HS-27A (cell line): ENCODE results near the gene ATF7IP2.

Experiments used
- DNase-seq: peaks from one replicate; pipeline ENCODE4 v3.0.0-alpha.2; 2012; ENCODE audit warnings: low read depth, missing footprints

The ATF7IP2 gene

DNA sequence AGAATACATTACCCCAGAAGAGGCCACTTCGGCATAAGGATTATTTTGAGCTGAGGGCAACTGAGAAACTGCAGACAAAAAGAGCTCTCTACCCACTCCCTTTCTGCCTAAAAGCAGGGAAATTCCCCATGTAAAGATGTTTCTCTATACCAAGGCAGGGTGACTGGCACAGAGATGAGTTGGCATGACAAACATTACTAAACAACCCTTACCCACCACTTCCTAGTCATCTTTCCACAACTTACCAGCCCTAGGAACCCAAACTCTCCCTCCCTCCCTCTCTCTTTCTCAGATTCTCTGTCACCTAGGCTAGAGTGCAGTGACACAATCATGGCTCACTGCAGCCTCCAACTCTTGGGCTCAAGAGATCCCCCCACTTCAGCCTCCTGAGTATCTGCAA is 126.0 kb downstream of the ATF7IP2 start:
- DNase-seq = no peak

DNA sequence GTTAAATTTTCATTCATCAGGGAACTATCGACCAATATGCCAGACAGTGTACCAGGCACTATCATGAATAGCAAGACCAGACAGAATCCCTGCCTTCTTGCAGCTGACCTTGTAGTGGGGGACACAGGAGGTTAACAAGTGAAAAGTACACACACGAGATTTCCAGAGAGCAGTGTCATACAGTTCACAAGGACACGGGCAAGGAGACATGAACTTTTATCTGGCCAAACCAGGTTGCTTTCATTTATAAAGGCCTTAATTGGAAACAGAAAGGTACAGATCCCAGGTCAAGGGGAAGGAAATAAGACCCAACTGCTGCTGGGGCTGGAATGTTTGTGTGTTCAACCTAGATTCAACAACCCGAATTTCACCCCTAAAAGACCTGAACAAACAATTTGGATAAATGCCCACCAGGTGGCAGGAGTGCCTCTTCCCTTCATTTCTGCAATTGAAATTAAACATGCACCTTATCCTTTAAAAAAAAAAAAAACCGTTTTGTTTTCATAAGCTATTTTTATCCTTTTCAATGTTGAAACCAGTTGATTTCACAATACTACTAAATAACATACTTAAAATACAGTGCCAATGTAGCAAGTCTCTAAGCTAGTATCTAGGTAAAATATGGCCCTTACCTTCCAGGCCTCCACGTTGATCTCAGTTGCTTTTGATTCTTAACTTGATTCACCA is 128.7 kb downstream of the ATF7IP2 start:
- DNase-seq = peak; percentile 5

DNA sequence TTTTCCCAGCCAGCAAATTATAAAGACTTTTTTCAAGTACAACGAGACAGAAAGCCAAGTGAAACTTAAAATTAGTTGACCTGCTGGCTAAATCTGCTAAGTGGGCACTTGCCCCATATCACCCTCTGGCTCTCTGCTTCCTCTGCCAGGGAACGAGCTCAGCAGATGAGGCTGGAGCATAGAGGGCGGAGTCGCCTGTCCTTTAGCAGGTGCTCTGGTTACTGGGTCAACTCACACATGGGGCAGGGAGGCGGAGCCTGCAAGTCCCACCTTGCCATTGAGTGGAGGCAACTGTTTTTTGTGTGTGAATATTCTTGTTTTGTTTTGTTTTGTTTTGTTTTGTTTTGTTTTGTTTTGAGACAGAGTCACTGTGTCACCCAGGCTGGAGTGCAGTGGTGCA is 132.0 kb downstream of the ATF7IP2 start:
- no peak for DNase-seq

DNA sequence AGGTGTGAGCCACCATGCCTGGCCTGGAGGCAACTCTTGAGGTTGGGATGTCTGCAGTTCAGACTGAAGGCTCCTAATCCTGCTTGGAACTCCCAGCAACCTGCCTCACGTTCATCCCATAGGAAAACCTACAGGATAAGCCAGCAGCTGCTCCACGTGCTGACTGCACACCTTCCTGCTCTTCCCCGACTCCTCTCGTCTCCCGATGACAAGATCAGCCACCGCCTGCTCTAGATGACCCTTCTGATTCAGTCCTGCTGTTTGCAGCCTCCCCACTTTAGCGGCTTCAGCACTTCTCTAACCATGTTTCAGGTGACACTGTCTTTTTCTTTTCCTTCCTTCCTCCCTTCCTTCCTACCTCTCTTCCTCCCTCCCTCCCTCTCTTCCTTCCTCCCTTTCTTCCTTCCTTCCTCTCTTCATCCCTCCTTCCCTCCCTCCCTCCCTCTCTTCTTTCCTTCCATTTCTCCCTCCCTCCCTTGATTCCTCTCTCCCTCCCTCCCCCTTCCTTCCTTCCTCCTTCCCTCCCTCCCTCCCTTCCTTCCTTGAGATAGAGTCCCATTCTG is 132.7 kb downstream of the ATF7IP2 start:
- no peak for DNase-seq

DNA sequence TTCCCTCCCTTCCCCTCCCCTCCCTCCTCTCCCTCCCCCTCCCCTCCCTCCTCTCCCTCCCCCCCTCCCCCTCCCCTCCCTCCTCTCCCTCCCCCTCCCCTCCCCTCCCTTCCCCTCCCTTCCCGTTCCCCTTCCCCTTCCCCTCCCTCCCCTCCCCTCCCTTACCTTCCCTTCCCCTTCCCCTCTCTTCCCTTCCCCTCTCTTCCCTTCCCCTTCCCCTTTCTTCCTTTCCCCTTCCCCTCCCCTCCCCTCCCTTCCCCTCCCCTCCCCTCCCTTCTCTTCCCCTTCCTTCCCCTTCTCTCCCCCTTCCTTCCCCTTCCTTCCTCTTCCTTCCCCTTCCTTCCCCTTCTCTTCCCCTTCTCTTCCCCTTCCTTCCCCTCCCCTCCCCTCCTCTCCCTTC is 133.4 kb downstream of the ATF7IP2 start:
- DNase-seq = no peak

DNA sequence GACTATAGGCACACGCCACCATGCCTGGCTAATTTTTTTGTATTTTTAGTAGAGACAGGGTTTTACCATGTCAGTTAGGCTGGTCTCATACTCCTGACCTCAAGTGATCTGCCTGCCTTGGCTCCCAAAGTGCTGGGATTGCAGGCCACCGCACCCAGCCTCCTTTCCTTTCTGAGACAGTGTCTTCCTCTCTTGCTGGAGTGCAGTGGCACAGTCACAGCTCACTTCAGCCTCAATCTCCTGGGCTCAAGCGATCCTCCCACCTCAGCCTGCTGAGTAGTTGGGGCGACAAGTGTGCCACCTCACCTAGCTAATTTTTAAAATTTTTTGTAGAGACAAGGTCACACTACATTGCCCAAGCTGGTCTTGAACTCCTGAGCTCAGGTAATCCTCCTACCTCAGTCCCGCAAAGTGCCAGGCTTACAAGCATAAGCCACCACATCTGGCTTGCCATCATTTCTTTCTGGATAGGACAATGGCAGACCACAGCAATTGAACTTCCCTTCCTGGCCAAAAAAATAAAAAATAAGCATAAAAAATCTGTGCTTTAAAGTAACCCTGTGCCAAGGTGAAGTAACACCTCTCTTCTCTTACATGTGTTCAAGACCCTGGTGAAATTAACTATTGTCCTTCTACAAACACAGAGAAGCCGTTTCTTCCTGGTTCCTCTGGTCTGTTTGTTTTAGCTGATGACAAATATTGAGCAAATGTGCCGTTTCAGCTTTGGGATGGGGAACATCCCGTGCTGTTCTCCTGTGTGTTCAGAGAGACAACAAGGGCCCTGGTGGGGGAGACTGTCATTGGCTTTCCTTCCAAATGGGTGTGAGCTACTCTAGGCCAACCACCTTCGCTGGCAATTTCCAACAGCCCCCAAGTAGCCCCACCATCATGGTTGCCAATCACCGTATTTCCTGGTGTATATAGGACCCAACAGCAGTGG is 134.3 kb downstream of the ATF7IP2 start:
- no peak for DNase-seq

DNA sequence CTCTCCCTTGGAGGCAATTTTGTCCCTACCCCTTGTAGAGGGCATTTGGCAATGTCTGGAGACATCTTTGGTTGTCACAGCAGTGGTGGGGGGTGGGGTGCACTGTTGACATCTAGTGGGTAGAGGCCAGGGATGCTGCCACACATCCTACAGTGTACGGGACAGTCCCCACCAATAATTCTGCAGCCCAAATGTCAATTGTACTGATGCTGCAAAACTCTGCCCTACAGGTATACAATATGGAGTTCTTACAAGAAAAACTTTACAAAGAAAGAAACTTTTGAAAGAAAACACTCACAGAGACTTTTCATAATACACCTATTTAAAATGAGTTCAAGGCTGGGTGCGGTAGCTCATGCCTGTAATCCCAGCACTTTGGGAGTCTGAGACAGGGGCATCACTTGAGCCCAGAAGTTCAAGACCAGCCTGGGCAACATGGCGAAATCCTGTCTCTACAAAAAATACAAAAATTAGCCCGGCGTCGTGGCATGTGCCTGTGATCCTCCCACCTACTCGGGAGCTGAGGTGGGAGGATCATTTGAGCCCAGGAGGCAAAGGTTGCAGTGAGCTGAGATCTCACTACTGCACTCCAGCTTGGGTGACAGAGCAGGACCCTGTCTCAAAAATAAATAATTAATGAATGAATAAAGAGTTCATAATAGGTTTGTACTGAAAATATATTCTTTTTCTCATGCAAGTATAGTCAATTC is 135.2 kb downstream of the ATF7IP2 start:
- no peak for DNase-seq

DNA sequence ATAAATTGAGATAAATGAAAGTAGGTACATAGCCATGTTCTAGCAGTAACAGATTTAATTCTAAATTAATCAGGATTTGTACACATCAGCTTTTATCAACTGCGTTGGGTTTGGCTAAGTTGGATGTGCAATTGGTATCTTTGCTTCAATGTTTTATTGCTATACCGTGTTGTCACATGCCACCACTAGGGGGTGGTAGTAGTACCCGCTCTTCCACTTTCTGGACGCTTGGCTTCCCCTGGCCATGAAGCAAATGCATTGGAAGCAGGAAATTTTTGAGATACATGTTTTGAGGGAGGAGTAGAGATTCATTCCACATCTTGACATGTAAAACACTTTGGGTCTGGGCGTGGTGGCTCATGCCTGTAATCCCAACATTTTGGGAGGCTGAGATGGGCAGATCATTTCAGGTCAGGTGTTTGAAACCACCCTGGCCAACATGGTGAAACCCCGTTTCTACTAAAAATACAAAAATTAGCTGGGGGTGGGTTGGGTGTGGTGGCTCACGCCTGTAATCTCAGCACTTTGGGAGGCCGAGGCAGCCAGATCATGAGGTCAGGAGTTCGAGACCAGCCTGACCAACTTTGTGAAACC is 135.9 kb downstream of the ATF7IP2 start:
- DNase-seq = peak; percentile 17

DNA sequence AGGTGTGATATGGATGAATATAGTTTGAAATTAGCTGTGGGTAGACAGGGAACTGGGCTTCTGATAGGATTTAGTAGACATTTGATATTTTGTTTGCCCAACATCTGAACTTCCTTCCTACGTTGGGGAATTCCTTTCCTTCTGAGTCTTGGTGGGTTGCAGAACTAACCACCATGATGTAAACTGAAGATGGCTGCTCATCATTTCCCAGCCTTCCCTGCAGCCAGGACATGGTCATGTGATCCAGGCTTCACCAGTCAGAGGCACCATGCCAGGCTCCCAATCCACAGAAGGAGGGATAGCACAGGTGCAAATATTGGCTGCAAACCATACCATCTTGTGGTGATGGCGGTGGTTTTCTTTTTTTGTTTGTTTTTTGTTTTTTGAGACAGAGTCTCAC is 137.1 kb downstream of the ATF7IP2 start:
- no peak for DNase-seq

DNA sequence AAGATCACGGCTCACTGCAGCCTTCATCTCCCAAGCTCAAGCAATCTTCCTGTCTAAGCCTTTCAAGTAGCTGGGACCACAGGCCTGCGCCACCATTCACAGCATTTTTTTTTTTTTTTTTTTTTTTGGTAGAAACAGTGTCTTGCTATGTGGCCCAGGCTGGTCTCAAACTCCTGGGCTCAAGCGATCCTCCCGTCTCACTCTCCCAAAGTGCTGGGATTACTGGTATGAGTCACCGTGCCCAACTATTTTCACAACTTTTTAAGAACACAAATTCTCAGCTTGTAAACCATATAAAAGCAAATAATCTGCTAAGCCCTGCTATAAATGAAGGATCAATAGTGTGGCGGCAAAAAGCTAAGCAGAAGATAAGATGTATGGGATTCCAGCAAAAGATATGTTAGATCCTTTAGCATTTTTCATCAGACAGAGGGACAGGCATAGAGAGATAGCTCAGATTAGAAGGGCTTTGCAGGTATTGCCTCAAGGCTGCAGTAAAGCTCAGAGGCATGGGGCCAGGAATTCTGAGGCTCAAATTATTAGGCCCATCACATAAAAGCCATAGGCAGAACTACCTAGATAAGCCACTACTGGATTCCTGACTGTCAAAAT is 139.5 kb downstream of the ATF7IP2 start:
- no peak for DNase-seq

DNA sequence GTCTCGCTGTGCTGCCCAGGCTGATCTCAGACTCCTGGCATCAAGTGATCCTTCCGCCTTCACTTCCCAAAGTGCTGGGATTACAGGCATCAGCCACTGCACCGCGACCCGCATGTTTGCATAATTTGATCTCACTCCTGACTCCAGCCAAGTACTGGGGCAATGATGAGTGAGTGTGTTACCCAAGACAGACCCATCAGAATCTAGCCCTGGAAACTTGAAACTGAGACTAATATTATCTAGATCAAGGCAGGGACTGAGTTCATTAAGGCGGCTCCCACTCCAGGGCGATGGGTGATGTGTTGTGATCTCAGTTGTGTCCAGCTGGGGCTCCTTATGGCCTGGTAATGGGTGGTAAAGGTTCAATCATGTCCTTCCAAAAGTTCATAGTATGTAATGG is 141.1 kb downstream of the ATF7IP2 start:
- DNase-seq = no peak

DNA sequence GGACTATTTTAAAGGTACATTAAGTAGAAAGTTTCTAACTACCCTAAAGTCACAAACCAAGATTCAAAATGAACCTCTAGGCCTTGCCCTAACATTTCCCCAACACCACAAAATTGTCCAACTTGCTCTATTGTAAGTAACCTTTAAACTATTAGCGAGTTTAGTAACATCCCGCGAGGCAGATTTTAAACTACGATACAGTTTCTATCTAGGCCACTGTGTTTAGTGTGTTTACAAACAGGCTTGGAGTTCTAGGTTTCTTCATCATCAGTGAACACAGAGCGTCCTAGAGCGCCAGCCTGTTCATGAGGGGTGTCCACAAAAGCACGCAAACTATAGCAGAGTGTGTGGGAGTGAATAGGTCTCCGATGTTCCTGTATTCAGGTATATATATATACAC is 142.8 kb downstream of the ATF7IP2 start:
- DNase-seq = no peak

DNA sequence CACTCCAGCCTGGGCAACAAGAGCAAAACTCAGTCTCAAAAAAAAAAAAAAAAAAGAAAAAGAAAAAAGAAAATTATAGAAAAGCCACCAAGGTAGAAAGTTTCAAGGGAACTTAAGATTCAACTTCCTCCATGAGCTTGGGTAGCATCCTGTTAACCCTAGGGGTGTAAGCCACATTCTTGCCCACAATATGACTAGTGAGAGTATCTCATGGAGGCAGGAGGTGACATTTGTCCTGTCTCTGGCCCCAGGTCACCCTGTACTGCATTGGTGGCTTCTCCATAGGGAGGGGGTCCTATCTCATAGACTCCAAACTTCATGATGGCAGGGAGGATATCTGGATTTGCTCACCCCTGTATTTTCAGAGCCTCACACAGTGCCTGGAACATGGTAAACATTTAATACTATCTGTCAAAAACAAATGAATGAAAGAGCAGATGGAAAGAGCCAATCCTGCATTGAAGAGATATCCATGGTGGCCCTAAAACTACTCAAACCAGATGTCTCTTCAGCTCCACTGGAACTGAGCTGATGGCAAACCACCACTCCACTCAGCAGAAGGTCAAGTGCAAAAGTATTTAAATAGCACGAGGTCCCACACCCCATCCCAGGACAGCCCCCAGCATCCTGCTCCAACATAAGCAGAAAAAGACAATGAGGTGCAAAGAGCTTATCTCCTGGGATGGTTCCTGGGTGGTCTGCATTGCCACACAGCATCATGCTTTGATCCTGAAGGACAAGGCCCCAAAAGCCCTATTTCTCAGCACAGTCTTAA is 144.2 kb downstream of the ATF7IP2 start:
- DNase-seq = no peak

DNA sequence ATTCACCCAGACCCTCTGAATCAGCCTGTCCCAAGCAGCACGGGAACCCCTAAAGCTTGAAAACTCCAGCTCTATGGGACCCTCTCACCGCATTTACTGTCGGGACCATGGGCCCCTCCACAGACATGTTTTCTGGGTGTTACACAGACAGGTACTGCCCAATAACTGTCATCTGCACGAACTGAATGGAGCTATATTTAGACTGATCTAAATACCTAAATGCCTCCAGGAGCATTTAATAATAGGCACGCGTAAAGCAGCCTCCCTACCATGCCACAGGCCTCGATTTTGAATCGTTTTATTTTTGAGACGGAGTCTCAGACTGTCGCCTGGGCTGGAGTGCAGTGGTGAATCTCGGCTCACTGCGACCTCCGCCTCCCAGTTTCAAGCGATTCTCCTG is 144.8 kb downstream of the ATF7IP2 start:
- no peak for DNase-seq

DNA sequence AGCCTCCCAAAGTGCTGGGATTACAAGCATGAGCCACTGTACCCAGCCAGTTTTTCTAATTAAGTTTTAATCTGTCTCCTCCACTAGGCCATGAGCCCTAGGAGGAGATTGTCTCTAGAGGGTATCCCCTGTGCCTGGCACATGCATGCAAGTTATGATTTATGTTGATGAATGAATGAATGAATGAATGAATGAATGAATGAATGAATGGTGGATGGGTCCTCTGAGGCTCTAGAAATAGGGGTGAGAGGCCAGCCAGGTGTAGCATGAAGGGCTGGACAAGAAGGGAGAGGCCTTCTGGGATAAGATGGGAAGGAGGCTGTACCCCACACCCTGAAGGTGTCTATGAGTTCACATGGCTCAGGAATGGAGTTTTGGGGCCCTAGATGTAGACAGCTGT is 145.7 kb downstream of the ATF7IP2 start:
- DNase-seq = no peak
